Loucy (cell line): ENCODE measurements around the gene SLC25A30.
"Not testable (repeated sequence)": the region's sequence is repeated elsewhere in the genome, so short reads cannot be mapped to it uniquely, and the experiment has no call there.

ENCODE experiments used
- H2AFZ ChIP-seq: fragments of 200-600 bp; sonication (generic); 2 replicates; pipeline ENCODE4 v1.6.0; 2016; ENCODE audit warnings: antibody characterized with exemption, mild to moderate bottlenecking, low read length, moderate library complexity
- H3F3A ChIP-seq: fragments of 200-600 bp; 2 replicates; pipeline ENCODE4 v1.6.0; 2016; ENCODE audit warnings: antibody characterized with exemption, low read depth, mild to moderate bottlenecking
- H3K27me3 ChIP-seq: fragments of 200-600 bp; sonication (generic); 2 replicates; pipeline ENCODE4 v1.6.1; 2014; ENCODE audit warnings: low read length, mild to moderate bottlenecking; ENCODE audit not compliant: insufficient read depth, poor library complexity, severe bottlenecking
- H3K36me3 ChIP-seq: fragments of 200-600 bp; sonication (generic); 2 replicates; pipeline ENCODE4 v1.6.1; 2016; ENCODE audit warnings: low read length; ENCODE audit not compliant: insufficient read depth
- H3K4me1 ChIP-seq: fragments of 200-600 bp; sonication (generic); 2 replicates; pipeline ENCODE4 v1.5.1; 2014; ENCODE audit warnings: low read length, mild to moderate bottlenecking; ENCODE audit not compliant: insufficient read depth, poor library complexity, severe bottlenecking
- H3K4me2 ChIP-seq: fragments of 200-600 bp; sonication (generic); 2 replicates; pipeline ENCODE4 v1.6.0; 2014; ENCODE audit warnings: antibody characterized with exemption, low read length, low read depth, mild to moderate bottlenecking; ENCODE audit not compliant: poor library complexity, severe bottlenecking
- H3K4me3 ChIP-seq: fragments of 200-600 bp; sonication (generic); 2 replicates; pipeline ENCODE4 v1.5.1; 2014; ENCODE audit warnings: low read length, mild to moderate bottlenecking, mixed read lengths; ENCODE audit not compliant: poor library complexity, severe bottlenecking
- H3K79me2 ChIP-seq: fragments of 200-600 bp; sonication (generic); 2 replicates; pipeline ENCODE4 v1.6.1; 2014; ENCODE audit warnings: low read length; ENCODE audit not compliant: insufficient read depth
- H3K9ac ChIP-seq: fragments of 200-600 bp; sonication (generic); 2 replicates; pipeline ENCODE4 v1.6.0; 2014; ENCODE audit warnings: mild to moderate bottlenecking, low read depth, low read length, moderate library complexity; ENCODE audit not compliant: poor library complexity, severe bottlenecking
- H3K9me2 ChIP-seq: fragments of 200-600 bp; sonication (generic); replicated peaks from 2 replicates; pipeline ENCODE4 v1.6.1; 2016; ENCODE audit warnings: low read depth, low read length, mixed read lengths
- H3K9me3 ChIP-seq: fragments of 200-600 bp; sonication (generic); 2 replicates; pipeline ENCODE4 v1.6.1; 2014; ENCODE audit warnings: mild to moderate bottlenecking, antibody characterized with exemption, low read length, low read depth; ENCODE audit not compliant: insufficient read depth
- H4K20me1 ChIP-seq: fragments of 200-600 bp; sonication (generic); 2 replicates; pipeline ENCODE4 v1.6.0; 2014; ENCODE audit warnings: antibody characterized with exemption, low read length, mild to moderate bottlenecking; ENCODE audit not compliant: insufficient read depth, poor library complexity, severe bottlenecking
- CTCF ChIP-seq: fragments of 200-600 bp; sonication (generic); conservative IDR thresholded peaks from 2 replicates; pipeline ENCODE4 v1.5.1; 2014; ENCODE audit warnings: mild to moderate bottlenecking, antibody characterized with exemption, low read length
- EZH2phosphoT487 ChIP-seq: fragments of 200-600 bp; IDR thresholded peaks from 2 replicates; pipeline ENCODE4 v1.6.1; 2018; ENCODE audit warnings: antibody characterized with exemption, mild to moderate bottlenecking, moderate library complexity, borderline replicate concordance

The SLC25A30 gene

GRCh38 chr13:45350152-45350551, 68.0 kb downstream of the SLC25A30 start:
- H3K36me3 ChIP-seq, result no peaks in the 10 kb centered on the region
- H3K9ac ChIP-seq, result no peak overlapping the region
- no peak overlapping the region for H3K4me2 ChIP-seq
- no peaks in the 10 kb centered on the region for H3K9me3 ChIP-seq
- H3F3A ChIP-seq, result no peaks in the 10 kb centered on the region
- no peaks in the 10 kb centered on the region for H3K9me2 ChIP-seq
- H3K27me3 ChIP-seq, result no peaks in the 10 kb centered on the region
- no peaks in the 10 kb centered on the region for H3K79me2 ChIP-seq
- H2AFZ ChIP-seq, result no peak overlapping the region
- H3K4me1 ChIP-seq, result no peaks in the 10 kb centered on the region
- no peaks in the 10 kb centered on the region for H4K20me1 ChIP-seq
- TF ChIP-seq CTCF (no peak), EZH2phosphoT487 (no peak)
- no peak overlapping the region for H3K4me3 ChIP-seq

- TF ChIP-seq EZH2phosphoT487 (no peak), CTCF (no peak)
- H3K4me3 ChIP-seq, result no peak overlapping the region
- H2AFZ ChIP-seq, result no peak overlapping the region
- no peaks in the 10 kb centered on the region for H3K79me2 ChIP-seq
- no peaks in the 10 kb centered on the region for H3K4me1 ChIP-seq
- H3K9me3 ChIP-seq, result no peaks in the 10 kb centered on the region
- no peaks in the 10 kb centered on the region for H3K27me3 ChIP-seq
- H3K4me2 ChIP-seq, result no peak overlapping the region
- H3K9ac ChIP-seq, result no peak overlapping the region
- H3K9me2 ChIP-seq, result no peaks in the 10 kb centered on the region
- no peaks in the 10 kb centered on the region for H3K36me3 ChIP-seq
- no peaks in the 10 kb centered on the region for H3F3A ChIP-seq
- H4K20me1 ChIP-seq, result no peaks in the 10 kb centered on the region
Observed at GRCh38 chr13:45349438-45349837, 68.7 kb downstream of the SLC25A30 start.

GRCh38 chr13:45344064-45344463, 74.1 kb downstream of the SLC25A30 start:
- Histone ChIP-seq H3K27me3 (peaks cover 12% of the 10 kb centered on the region), H3K9ac (peak overlapping the region; percentile 22), H4K20me1 (peaks cover 18% of the 10 kb centered on the region), H3K4me1 (peaks cover 17% of the 10 kb centered on the region), H3K36me3 (peaks cover 10% of the 10 kb centered on the region), H3K79me2 (peaks cover 37% of the 10 kb centered on the region), H3K4me2 (peak overlapping the region; percentile 13)
- H3K9me3 ChIP-seq, H2AFZ ChIP-seq, H3F3A ChIP-seq, H3K4me3 ChIP-seq, H3K9me2 ChIP-seq: not testable (repeated sequence)
